Activated CD4-positive, alpha-beta memory T cell treated with anti-CD3 and anti-CD28 coated beads, Interleukin-2, amount 10 ng/mL, durations not matched to agents 7 days and 5 days (primary cell): Measurements from ENCODE around the gene GBF1. TPM values are rescaled to one million over a fixed set of nuclear protein-coding genes. Genes with fewer than 3 reads are reported as not detected.

Experiments used
- CTCF ChIA-PET: fragments of 350-600 bp; sonication (Branson Sonifier 250); formaldehyde crosslinking; loops from one replicate; lab custom pipeline; 2021; ENCODE audit warnings: antibody characterized with exemption, inconsistent platforms; lab: Charles Lee
- POLR2A ChIA-PET: fragments of 350-600 bp; sonication (Branson Sonifier 250); formaldehyde crosslinking; loops from one replicate; lab custom pipeline; 2021; ENCODE audit warnings: antibody characterized with exemption; lab: Charles Lee
- DNase-seq: peaks from one replicate; pipeline ENCODE4 v3.0.0-alpha.2; 2020
- H3K27ac Mint-ChIP-seq: one replicate; pipeline ENCODE4 v1.8.0; 2021; ENCODE audit warnings: mild to moderate bottlenecking, mixed read lengths
- H3K27me3 Mint-ChIP-seq: one replicate; pipeline ENCODE4 v1.8.0; 2021; ENCODE audit warnings: mixed read lengths
- H3K36me3 Mint-ChIP-seq: one replicate; pipeline ENCODE4 v1.8.0; 2021; ENCODE audit warnings: low read depth, mixed read lengths
- H3K4me1 Mint-ChIP-seq: one replicate; pipeline ENCODE4 v1.8.0; 2021; ENCODE audit warnings: mixed read lengths
- H3K4me3 Mint-ChIP-seq: one replicate; pipeline ENCODE4 v1.8.0; 2021; ENCODE audit warnings: mild to moderate bottlenecking, mixed read lengths
- H3K9me3 Mint-ChIP-seq: one replicate; pipeline ENCODE4 v1.8.0; 2021; ENCODE audit warnings: mixed read lengths
- total RNA-seq, 2 experiments: library from RNA; stranded (reverse); gene quantifications; one replicate each; pipeline ENCODE4 v1.2.3, GENCODE V29; 2021

GBF1 gene
- total RNA-seq, 2 experiments from 2014 or later, result 42.4 to 43.1 TPM

DNA sequence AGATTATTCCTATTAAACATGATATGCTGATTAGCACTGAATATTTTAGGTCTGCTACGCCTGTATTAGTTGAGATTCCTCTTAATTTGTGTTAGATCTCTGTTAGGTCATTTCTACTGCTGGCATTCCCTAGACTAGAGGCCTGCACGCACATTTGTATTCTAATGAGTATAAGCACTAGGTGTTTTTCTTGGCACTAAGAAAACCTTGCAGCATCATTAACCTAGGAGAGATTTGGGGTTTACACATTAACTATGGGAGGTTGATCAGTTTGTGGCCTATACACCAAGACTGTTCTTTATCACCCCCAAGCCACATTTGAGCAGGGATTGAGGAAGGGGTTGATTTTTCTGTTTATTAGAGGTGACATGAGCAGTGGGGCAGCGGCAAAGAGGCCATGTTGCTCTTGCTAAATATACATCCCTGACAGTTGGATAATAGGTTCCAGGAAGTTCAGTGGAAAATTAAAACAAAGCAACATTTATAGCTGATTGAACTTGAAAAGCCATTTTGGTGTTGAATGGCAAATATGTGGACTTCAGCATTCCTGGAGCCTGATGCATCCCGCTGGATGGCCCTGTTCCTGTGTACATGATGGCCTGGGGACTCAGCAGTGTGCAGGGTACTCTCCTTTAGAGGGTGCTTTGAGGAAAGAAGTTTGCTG is 65.2 kb downstream of the GBF1 start:
- ChIA-PET CTCF (interaction anchor here (5.9 kb wide), 1 partner anchor 41 kb away, joined by 27 read pairs; no protein-coding TSS in a partner anchor), POLR2A (no interaction called here)
- Mint-ChIP-seq H3K4me1 (peaks cover 17% of the 10 kb centered on the region), H3K36me3 (peaks cover 13% of the 10 kb centered on the region), H3K27ac (no peak overlapping the region), H3K9me3 (no peaks in the 10 kb centered on the region), H3K27me3 (no peaks in the 10 kb centered on the region), H3K4me3 (no peak overlapping the region)
- no peak for DNase-seq

DNA sequence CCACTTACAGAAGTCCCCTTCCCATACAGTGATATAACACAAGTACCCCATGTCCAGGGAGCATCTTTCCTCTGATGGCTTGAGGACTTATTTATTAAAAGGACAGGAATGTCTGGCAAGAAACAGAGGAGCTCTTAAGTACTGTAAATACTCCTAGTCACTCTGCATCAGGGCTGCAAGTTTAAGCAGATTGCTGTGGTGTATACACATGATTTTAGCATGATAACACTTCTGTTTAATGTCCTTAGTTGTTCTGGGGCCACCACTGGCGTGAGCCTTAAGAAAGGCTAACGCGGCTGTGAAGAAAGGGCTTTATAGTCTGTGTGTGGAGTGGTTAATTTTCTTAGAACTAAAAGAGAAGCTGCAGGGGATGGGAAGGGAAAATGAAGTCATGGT is 65.7 kb downstream of the GBF1 start:
- DNase-seq, result no peak
- no peak overlapping the region for H3K27ac Mint-ChIP-seq
- H3K36me3 Mint-ChIP-seq, result peaks cover 11% of the 10 kb centered on the region
- POLR2A ChIA-PET, result no interaction called here
- no peaks in the 10 kb centered on the region for H3K9me3 Mint-ChIP-seq
- H3K4me3 Mint-ChIP-seq, result no peak overlapping the region
- CTCF ChIA-PET, result interaction anchor here (0.9 to 5.9 kb wide), 2 partner anchors 40 to 81 kb away, joined by 3 to 27 read pairs; no protein-coding TSS in a partner anchor
- no peaks in the 10 kb centered on the region for H3K27me3 Mint-ChIP-seq
- peaks cover 17% of the 10 kb centered on the region for H3K4me1 Mint-ChIP-seq

DNA sequence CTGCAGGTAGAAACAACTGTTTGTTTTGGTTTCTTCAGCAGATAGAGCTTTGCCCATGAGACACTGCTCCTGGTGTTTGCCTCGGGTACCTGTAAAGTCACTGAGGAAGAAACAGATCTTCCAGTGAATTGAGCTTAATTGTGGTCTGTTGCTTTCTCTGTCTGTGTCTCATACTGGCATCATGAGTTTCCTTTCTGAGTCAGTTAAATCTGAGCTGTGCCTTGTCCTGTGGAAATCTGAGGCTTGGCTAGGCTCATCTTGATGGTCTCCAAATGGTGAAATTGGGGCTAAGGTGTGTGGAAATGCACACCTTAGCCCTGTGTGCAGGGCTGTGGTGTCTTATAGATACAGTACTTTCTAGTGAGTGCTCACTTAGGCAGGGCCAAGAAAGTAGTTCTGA is 67.4 kb downstream of the GBF1 start:
- no peak for DNase-seq
- peaks cover 10% of the 10 kb centered on the region for H3K36me3 Mint-ChIP-seq
- no peak overlapping the region for H3K4me3 Mint-ChIP-seq
- H3K4me1 Mint-ChIP-seq, result peaks cover 17% of the 10 kb centered on the region
- ChIA-PET POLR2A (interaction anchor here (1.6 kb wide), 1 partner anchor 46 kb away, joined by 3 read pairs; no protein-coding TSS in a partner anchor), CTCF (interaction anchor here (5.9 kb wide), 1 partner anchor 39 kb away, joined by 27 read pairs; no protein-coding TSS in a partner anchor)
- no peak overlapping the region for H3K27ac Mint-ChIP-seq
- no peaks in the 10 kb centered on the region for H3K9me3 Mint-ChIP-seq
- H3K27me3 Mint-ChIP-seq, result no peaks in the 10 kb centered on the region

- H3K4me1 Mint-ChIP-seq, result peaks cover 17% of the 10 kb centered on the region
- H3K4me3 Mint-ChIP-seq, result no peak overlapping the region
- no peak for DNase-seq
- POLR2A ChIA-PET, result interaction anchor here (0.8 to 1.6 kb wide), 2 partner anchors 40 to 47 kb away, joined by 3 read pairs; no protein-coding TSS in a partner anchor
- H3K27ac Mint-ChIP-seq, result no peak overlapping the region
- peaks cover 5% of the 10 kb centered on the region for H3K36me3 Mint-ChIP-seq
- no peaks in the 10 kb centered on the region for H3K9me3 Mint-ChIP-seq
- H3K27me3 Mint-ChIP-seq, result no peaks in the 10 kb centered on the region
- CTCF ChIA-PET, result interaction anchor here (0.7 to 5.9 kb wide), 2 partner anchors 17 to 38 kb away, joined by 3 to 27 read pairs; no protein-coding TSS in a partner anchor
These were observed 68.0 kb downstream of the GBF1 start for GRCh38 chr10:102313221-102313896.

- POLR2A ChIA-PET, result no interaction called here
- Mint-ChIP-seq H3K27me3 (no peaks in the 10 kb centered on the region), H3K4me3 (no peak overlapping the region), H3K4me1 (peaks cover 17% of the 10 kb centered on the region), H3K36me3 (peaks cover 5% of the 10 kb centered on the region), H3K9me3 (no peaks in the 10 kb centered on the region), H3K27ac (no peak overlapping the region)
- DNase-seq, result no peak
- CTCF ChIA-PET, result no interaction called here
These were observed 69.5 kb downstream of the GBF1 start for GRCh38 chr10:102314801-102315200.

DNA sequence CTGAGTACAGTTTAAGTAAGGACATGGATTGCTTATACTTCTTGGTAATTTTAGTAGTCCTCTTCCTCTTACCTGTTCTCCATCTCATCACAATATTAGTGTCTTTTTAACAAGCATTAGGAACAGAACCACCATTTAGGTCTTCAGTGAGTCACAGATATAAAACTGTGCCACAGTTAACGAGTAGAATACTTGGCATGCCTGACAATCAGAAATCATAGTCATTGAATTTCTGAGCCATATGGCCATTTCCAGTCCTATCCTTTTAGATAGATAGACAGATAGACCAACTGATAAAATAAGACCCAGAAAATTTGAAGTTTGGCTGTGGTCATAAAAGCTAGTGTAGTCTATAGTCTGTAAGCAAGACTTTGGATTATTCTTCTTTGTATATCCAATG is 71.1 kb downstream of the GBF1 start:
- no peak for DNase-seq
- no peaks in the 10 kb centered on the region for H3K9me3 Mint-ChIP-seq
- CTCF ChIA-PET, result interaction anchor here (0.6 to 0.9 kb wide), 3 partner anchors 86 to 607 kb away, joined by 3 read pairs; no protein-coding TSS in a partner anchor
- peaks cover 9% of the 10 kb centered on the region for H3K4me1 Mint-ChIP-seq
- H3K4me3 Mint-ChIP-seq, result no peak overlapping the region
- peaks cover 9% of the 10 kb centered on the region for H3K36me3 Mint-ChIP-seq
- no peak overlapping the region for H3K27ac Mint-ChIP-seq
- H3K27me3 Mint-ChIP-seq, result no peaks in the 10 kb centered on the region
- POLR2A ChIA-PET, result interaction anchor here (1.3 kb wide), 1 partner anchor 71 kb away, joined by 3 read pairs; the partner anchor contains the start of gene GBF1

GRCh38 chr10:102322914-102323313 is 77.6 kb downstream of the GBF1 start:
- CTCF ChIA-PET, result interaction anchor here (0.6 to 1.8 kb wide), 9 partner anchors 10 to 181 kb away, joined by 3 to 15 read pairs (median 4); partner anchors contain the start of gene SUFU
- DNase-seq, result peak; percentile 78
- POLR2A ChIA-PET, result interaction anchor here (1.0 to 1.9 kb wide), 3 partner anchors 13 to 77 kb away, joined by 3 to 8 read pairs (median 4); partner anchors contain the start of gene GBF1
- Mint-ChIP-seq H3K36me3 (peaks cover 17% of the 10 kb centered on the region), H3K27me3 (no peaks in the 10 kb centered on the region), H3K4me3 (no peak overlapping the region), H3K27ac (no peak overlapping the region), H3K9me3 (no peaks in the 10 kb centered on the region), H3K4me1 (peaks cover 23% of the 10 kb centered on the region)

GRCh38 chr10:102324061-102324460 is 78.7 kb downstream of the GBF1 start:
- Mint-ChIP-seq H3K4me3 (no peak overlapping the region), H3K36me3 (peaks cover 17% of the 10 kb centered on the region), H3K4me1 (peaks cover 23% of the 10 kb centered on the region), H3K9me3 (no peaks in the 10 kb centered on the region), H3K27ac (no peak overlapping the region), H3K27me3 (no peaks in the 10 kb centered on the region)
- POLR2A ChIA-PET, result interaction anchor here (1.9 kb wide), 1 partner anchor 78 kb away, joined by 8 read pairs; the partner anchor contains the start of gene GBF1
- CTCF ChIA-PET, result interaction anchor here (1.8 kb wide), 1 partner anchor 28 kb away, joined by 10 read pairs; no protein-coding TSS in a partner anchor
- no peak for DNase-seq

DNA sequence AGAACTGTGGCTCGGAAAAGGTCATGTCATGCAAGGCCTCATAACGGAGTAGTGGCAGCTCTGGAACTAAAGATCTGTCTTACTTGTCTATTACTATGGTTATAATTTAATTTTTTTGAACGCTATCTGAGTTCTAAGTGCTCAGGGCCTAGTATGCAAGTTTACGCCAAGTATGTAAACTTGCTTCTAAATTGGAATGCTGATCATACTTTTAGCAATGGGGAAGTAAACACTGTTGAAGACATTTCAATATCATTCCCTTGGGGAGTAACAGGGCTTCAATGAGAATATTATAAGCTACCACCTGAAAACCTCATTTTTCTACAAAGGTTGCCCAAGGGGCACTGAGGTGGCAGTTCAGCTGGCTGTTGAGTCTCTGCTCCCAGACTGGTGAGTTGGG is 80.7 kb downstream of the GBF1 start:
- ChIA-PET CTCF (interaction anchor here (1.3 to 1.9 kb wide), 2 partner anchors 94 to 96 kb away, joined by 3 to 4 read pairs; no protein-coding TSS in a partner anchor), POLR2A (no interaction called here)
- H3K4me3 Mint-ChIP-seq, result no peak overlapping the region
- H3K36me3 Mint-ChIP-seq, result peaks cover 12% of the 10 kb centered on the region
- no peak overlapping the region for H3K27ac Mint-ChIP-seq
- H3K9me3 Mint-ChIP-seq, result no peaks in the 10 kb centered on the region
- H3K27me3 Mint-ChIP-seq, result no peaks in the 10 kb centered on the region
- H3K4me1 Mint-ChIP-seq, result peaks cover 21% of the 10 kb centered on the region
- DNase-seq, result no peak

- Mint-ChIP-seq H3K27ac (no peak overlapping the region), H3K36me3 (peaks cover 12% of the 10 kb centered on the region), H3K4me1 (peaks cover 21% of the 10 kb centered on the region), H3K4me3 (no peak overlapping the region), H3K27me3 (no peaks in the 10 kb centered on the region), H3K9me3 (no peaks in the 10 kb centered on the region)
- ChIA-PET CTCF (interaction anchor here (1.3 kb wide), 1 partner anchor 97 kb away, joined by 3 read pairs; no protein-coding TSS in a partner anchor), POLR2A (no interaction called here)
- DNase-seq, result no peak
These were observed 81.7 kb downstream of the GBF1 start for GRCh38 chr10:102327002-102327401.

DNA sequence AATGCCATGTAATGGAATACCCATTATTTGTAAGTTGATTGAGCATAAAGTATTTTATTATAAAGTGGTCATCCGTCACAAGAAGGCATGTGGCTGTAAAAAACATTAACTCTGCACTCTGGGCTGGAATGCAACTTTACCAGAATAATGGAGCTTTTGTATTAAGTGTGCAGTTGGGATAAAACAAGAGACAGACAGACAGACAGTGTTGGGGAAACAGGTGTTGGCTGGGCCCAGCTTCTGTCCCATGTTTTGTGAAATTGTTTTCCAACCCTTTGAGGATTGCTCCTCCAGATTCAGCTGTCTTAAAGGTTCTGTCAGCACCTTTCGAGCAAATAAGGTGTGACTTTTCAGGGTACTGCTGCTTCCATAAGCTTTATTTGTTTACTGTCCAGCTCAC is 82.3 kb downstream of the GBF1 start:
- ChIA-PET POLR2A (no interaction called here), CTCF (interaction anchor here (0.8 to 1.0 kb wide), 2 partner anchors 22 to 97 kb away, joined by 3 to 4 read pairs; no protein-coding TSS in a partner anchor)
- Mint-ChIP-seq H3K4me3 (no peak overlapping the region), H3K36me3 (peaks cover 7% of the 10 kb centered on the region), H3K27ac (no peak overlapping the region), H3K27me3 (no peaks in the 10 kb centered on the region), H3K9me3 (no peaks in the 10 kb centered on the region), H3K4me1 (peaks cover 15% of the 10 kb centered on the region)
- DNase-seq, result no peak

- ChIA-PET POLR2A (no interaction called here), CTCF (interaction anchor here (1.3 to 2.2 kb wide), 2 partner anchors 102 to 103 kb away, joined by 4 to 10 read pairs; no protein-coding TSS in a partner anchor)
- Mint-ChIP-seq H3K9me3 (no peaks in the 10 kb centered on the region), H3K36me3 (peaks cover 11% of the 10 kb centered on the region), H3K27me3 (no peaks in the 10 kb centered on the region), H3K27ac (no peak overlapping the region), H3K4me3 (no peak overlapping the region), H3K4me1 (peaks cover 3% of the 10 kb centered on the region)
- DNase-seq, result no peak
These were observed 87.4 kb downstream of the GBF1 start for GRCh38 chr10:102332772-102333171.
